GM20000 (cell line): ENCODE results near the gene GRHL1.

Experiments used
- DNase-seq: peaks from one replicate; pipeline ENCODE4 v3.0.0; 2012; ENCODE audit warnings: low spot score
- TF ChIP-seq, protein P1 (sequence below): IDR thresholded peaks from 2 replicates; pipeline ENCODE4 v1.5.1; 2012; ENCODE audit warnings: mild to moderate bottlenecking, control low read depth; ENCODE audit errors: extremely low read depth, missing control alignments

GRHL1 gene

DNA sequence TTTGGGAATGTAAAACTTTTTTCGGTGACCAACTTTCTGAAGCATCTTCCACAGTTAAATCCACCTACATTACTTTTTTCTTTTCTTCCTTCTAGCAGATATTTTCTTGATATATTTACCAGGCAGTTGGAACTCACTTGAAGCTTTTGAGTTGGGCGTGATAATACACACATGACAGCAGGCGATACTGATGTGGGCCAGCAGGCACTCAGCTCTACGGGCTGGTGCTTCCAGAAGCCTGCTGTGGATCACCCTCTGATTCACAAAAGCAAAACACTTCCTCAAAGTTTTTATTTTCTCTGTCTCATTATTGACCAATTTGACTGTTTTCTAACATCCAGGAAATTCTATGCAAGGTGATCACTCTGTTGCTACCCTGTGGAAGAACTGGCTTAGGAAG lies 22.9 kb downstream of the GRHL1 start:
- no peak for DNase-seq
- TF ChIP-seq, protein P1, sequence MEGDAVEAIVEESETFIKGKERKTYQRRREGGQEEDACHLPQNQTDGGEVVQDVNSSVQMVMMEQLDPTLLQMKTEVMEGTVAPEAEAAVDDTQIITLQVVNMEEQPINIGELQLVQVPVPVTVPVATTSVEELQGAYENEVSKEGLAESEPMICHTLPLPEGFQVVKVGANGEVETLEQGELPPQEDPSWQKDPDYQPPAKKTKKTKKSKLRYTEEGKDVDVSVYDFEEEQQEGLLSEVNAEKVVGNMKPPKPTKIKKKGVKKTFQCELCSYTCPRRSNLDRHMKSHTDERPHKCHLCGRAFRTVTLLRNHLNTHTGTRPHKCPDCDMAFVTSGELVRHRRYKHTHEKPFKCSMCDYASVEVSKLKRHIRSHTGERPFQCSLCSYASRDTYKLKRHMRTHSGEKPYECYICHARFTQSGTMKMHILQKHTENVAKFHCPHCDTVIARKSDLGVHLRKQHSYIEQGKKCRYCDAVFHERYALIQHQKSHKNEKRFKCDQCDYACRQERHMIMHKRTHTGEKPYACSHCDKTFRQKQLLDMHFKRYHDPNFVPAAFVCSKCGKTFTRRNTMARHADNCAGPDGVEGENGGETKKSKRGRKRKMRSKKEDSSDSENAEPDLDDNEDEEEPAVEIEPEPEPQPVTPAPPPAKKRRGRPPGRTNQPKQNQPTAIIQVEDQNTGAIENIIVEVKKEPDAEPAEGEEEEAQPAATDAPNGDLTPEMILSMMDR = no peak

- DNase-seq = no peak
- TF ChIP-seq, protein P1 = no peak
Measured at GRCh38 chr2:9975328-9975727, 23.8 kb downstream of the GRHL1 start.

- TF ChIP-seq, protein P1 = no peak
Measured at GRCh38 chr2:9975805-9976447, 24.4 kb downstream of the GRHL1 start.

GRCh38 chr2:9979977-9980376 lies 28.5 kb downstream of the GRHL1 start:
- TF ChIP-seq, protein P1 = no peak
- DNase-seq = no peak

More at GRCh38 chr2:9975805-9976447, 24.4 kb downstream of the GRHL1 start:
- DNase-seq = no peak

- no peak for DNase-seq
- TF ChIP-seq, protein P1 = no peak
Measured at GRCh38 chr2:9980520-9980919, 29.0 kb downstream of the GRHL1 start.

- no peak for DNase-seq
- TF ChIP-seq, protein P1 = no peak
Measured at GRCh38 chr2:9981655-9982054, 30.2 kb downstream of the GRHL1 start.

GRCh38 chr2:9982248-9982647 lies 30.8 kb downstream of the GRHL1 start:
- TF ChIP-seq, protein P1 = no peak
- no peak for DNase-seq
